H1 (cell line): Measurements from ENCODE around the gene GUCY2D.

Source experiments
- CBX8 ChIP-seq: fragments of 300-800, 300-1000 bp; sonication (generic); IDR thresholded peaks from 2 replicates; pipeline ENCODE4 v1.7.1; 2016; ENCODE audit warnings: low read depth, low read length, borderline replicate concordance
- RAD21 ChIP-seq, 2 experiments: IDR thresholded peaks in 1 of 2; conservative IDR thresholded peaks in 1 of 2; 2 replicates each; pipeline ENCODE4 v1.6.1; 2011; ENCODE audit warnings: low read depth in 2 of 2, low read length in 2 of 2, improper control_type of control experiment in 1 of 2, inconsistent platforms in 1 of 2, mild to moderate bottlenecking in 1 of 2, moderate library complexity in 1 of 2
- SIN3A ChIP-seq, 2 experiments: IDR thresholded peaks in 1 of 2; conservative IDR thresholded peaks in 1 of 2; 2 replicates each; pipeline ENCODE4 v1.6.1; 2011 to 2012; ENCODE audit warnings: low read length in 2 of 2, improper control_type of control experiment in 1 of 2, low read depth in 1 of 2, mild to moderate bottlenecking in 1 of 2
- TF ChIP-seq, protein P1 (sequence below), 3 experiments: IDR thresholded peaks; 1 replicate in 2 of 3; 2 replicates in 1 of 3; pipeline versions ENCODE4 v1.5.1 to v1.6.1; 2011; ENCODE audit warnings: low read length in 3 of 3, mild to moderate bottlenecking in 3 of 3, inconsistent platforms in 2 of 3, low read depth in 1 of 3, moderate library complexity in 1 of 3; ENCODE audit not compliant: insufficient read depth in 1 of 3; ENCODE audit errors: control extremely low read depth in 1 of 3

DNA sequence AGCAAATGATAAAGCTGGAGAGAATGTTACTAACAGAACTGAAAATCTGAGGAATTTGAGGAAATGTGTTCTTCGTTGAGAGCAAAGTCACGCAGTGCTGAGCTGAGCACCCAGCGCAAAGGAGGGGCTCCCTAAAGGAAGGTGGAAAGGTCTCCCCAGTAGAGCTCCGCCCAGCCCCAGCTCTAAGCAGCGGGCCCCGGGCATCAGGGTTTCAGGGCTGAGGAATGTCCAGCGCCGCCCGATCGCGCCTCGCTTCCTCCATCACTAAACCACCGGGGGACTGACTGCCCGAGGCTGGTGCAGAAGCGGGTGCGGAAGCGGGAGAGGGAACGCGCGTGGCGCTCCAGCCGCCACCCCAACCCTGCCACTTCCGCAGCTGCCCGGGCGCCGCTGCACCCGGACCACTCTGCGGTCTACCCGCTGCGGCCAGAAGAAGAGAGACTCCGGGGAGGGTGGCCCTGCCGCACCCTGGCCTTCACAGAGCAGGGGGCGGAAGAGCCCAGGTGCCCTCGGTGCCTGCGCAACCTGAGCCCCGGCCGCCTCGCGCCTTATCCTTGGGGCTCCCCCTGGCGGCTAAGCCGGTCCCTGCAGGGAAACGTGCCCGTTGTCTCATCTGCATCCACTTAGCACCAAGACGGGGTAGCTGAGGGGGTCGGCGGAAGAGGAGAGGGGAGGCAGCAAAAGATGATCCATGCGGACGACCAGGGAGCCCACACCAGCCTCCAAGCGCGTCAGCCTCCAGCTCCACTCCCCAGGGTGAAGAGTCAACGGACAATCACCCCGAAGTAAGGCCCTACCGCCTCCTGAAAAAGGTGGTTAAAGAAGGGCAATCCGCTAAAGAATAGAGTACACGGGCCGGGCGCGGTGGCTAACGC lies 12.4 kb upstream of the GUCY2D start:
- TF ChIP-seq SIN3A (conservative IDR thresholded peaks at IDR 0.05 in 1 of 2, IDR thresholded peaks at IDR 0.05 in 1 of 2; ENCODE audit: low read depth in 1 of 2, low read length in 2 of 2) (peak in 1 of 2 experiments; percentile 59; a peak in 2 of 4 replicates), RAD21 (IDR thresholded peaks at IDR 0.05 in 1 of 2, conservative IDR thresholded peaks at IDR 0.05 in 1 of 2; ENCODE audit: low read depth in 2 of 2, low read length in 2 of 2) (peak; percentile 62 to 77), CBX8 (no peak)
- TF ChIP-seq, protein P1, sequence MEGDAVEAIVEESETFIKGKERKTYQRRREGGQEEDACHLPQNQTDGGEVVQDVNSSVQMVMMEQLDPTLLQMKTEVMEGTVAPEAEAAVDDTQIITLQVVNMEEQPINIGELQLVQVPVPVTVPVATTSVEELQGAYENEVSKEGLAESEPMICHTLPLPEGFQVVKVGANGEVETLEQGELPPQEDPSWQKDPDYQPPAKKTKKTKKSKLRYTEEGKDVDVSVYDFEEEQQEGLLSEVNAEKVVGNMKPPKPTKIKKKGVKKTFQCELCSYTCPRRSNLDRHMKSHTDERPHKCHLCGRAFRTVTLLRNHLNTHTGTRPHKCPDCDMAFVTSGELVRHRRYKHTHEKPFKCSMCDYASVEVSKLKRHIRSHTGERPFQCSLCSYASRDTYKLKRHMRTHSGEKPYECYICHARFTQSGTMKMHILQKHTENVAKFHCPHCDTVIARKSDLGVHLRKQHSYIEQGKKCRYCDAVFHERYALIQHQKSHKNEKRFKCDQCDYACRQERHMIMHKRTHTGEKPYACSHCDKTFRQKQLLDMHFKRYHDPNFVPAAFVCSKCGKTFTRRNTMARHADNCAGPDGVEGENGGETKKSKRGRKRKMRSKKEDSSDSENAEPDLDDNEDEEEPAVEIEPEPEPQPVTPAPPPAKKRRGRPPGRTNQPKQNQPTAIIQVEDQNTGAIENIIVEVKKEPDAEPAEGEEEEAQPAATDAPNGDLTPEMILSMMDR (IDR thresholded peaks at IDR 0.05; ENCODE audit: control extremely low read depth in 1 of 3, insufficient read depth in 1 of 3, low read depth in 1 of 3, low read length in 3 of 3): peak; percentile 93 to 97 (median 97)
